ENCODE results near the gene CNFN.

The CNFN gene

DNA sequence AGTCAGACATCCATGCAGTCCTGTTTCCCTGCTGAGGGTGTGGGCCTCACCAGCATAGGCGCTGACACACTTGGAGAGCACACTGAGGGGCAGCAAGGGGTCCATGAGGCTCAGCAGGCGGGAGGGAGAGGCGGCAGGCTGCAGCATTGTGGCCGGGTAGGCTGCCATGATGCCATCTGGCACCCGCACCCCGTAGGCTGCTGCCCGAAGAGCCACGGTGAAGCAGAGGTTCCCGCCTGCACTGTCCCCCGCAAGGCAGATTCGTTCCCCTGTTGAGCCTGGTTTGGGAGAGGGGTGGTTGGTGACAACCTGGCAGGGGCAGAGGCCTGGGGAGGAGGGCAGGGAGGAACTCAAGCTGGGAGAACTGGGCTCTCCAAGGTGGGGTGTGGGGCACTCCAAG is 16.0 kb upstream of the CNFN start:
- in situ Hi-C loops (cut with HindIII; ENCODE audit: low sequenced_read_pairs), result no loop called here
- DNase-seq (ENCODE audit: low read depth, low spot score), result no peak
- no peak overlapping the region for H3K4me3 ChIP-seq (ENCODE audit: low read depth, low read length)
- TF ChIP-seq, protein P1, sequence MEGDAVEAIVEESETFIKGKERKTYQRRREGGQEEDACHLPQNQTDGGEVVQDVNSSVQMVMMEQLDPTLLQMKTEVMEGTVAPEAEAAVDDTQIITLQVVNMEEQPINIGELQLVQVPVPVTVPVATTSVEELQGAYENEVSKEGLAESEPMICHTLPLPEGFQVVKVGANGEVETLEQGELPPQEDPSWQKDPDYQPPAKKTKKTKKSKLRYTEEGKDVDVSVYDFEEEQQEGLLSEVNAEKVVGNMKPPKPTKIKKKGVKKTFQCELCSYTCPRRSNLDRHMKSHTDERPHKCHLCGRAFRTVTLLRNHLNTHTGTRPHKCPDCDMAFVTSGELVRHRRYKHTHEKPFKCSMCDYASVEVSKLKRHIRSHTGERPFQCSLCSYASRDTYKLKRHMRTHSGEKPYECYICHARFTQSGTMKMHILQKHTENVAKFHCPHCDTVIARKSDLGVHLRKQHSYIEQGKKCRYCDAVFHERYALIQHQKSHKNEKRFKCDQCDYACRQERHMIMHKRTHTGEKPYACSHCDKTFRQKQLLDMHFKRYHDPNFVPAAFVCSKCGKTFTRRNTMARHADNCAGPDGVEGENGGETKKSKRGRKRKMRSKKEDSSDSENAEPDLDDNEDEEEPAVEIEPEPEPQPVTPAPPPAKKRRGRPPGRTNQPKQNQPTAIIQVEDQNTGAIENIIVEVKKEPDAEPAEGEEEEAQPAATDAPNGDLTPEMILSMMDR (IDR thresholded peaks at IDR 0.05; ENCODE audit: low read depth, low read length), result no peak

DNA sequence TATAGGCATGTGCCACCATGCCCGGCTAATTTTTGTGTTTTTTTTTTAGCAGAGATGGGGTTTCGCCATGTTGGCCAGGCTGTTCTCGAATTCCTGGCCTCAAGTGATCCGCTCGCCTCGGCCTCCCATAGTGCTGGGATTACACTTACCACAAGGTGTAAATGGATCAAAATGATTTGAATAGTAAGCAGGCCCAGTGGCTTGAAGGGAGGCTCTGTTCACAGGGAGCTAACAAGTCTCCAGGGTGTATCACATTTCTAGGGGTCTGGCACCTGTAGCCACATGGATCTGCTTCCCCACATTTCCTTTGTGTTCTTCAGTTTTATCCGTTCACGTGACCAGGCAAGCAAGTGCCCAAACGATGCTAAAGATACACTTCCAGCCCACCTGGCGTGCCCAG is 13.5 kb upstream of the CNFN start:
- in situ Hi-C loops (cut with HindIII; ENCODE audit: low sequenced_read_pairs), result no loop called here
- DNase-seq (ENCODE audit: low read depth, low spot score), result no peak
- TF ChIP-seq, protein P1 (IDR thresholded peaks at IDR 0.05; ENCODE audit: low read depth, low read length), result no peak
- no peak overlapping the region for H3K4me3 ChIP-seq (ENCODE audit: low read depth, low read length)

DNA sequence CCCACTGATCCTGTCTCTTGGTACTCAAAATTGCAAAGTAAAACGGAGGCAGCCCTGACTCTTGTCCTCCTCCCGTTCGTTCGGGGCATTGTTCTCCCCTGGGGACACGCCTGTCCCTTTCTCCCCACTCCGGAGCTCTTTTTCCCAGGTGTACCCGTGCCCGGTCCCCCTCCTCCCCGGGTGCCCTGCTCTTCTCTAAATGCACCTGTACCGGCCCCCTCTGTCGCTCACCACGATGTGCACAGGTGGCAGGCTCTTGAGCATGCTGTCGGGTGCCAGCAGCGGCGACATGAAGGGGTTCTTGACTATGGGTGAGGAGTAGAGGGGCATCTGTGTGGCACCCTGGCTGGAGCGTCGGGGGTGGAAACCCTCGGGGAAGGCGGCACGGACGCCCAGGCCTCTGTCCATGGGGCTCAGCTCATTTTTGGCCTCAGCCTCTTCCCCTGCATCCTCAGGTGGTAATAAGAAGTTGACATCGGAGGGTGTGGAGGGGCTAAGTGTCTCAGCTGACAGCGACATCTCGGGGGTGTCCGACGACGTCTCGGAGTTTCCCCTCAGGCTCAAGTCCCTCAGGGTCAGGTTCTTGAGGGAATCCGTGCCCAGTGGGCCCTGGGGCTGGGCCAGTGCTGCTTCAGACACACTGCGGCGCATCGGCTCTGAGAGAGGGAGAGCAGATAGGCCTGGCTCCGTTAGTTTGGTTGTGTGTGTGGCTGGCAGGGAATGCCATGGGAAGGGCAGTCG is 12.4 kb upstream of the CNFN start:
- in situ Hi-C loops (cut with HindIII; ENCODE audit: low sequenced_read_pairs), result no loop called here
- TF ChIP-seq, protein P1 (IDR thresholded peaks at IDR 0.05; ENCODE audit: low read depth, low read length), result no peak
- H3K4me3 ChIP-seq (ENCODE audit: low read depth, low read length), result peak overlapping the region; percentile 46
- DNase-seq (ENCODE audit: low read depth, low spot score), result no peak

DNA sequence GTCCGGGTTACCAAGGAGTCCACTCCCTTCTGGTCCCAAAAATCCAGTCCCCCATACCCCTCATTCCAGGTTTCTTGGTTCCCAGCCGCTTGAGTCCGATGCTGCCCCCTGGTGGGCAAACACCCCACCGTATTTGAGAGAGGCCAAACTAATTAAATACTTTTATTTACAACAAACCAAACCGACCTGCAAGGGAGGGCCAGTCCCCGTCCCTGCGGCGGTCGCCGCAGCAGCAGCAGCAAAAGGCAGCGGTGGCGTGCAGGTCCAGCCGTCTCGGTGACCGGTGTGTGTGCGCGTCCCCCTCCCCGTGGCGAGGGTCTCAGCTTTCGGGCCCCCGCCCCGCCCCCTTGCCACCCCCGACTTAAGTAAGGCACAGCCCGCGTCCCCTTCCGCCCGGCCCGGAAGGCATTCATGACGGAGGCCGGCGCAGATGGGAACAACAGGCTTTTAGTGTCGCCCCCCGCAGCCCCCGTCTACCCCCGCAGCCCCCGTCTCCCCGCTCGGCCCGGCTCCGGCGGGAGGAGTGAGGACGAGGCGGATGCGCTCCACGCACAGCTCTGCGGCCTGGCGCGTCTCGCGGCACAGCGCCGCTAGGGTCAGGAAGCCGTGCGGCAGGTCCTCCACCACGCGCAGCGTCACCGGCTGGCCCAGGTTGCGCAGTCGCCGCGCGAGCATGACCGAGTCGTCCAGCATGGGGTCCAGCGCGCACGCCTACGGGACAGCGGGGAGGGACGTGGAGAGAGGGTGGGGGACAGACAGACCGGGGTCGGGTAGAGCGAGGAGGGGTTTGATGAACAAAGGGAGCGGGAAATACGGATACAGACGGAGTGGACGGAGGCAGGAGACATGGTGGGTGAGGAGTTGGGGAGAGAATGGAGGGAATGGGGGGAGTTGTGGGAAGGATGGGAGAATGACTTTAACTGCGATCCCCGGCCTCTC is 11.5 kb upstream of the CNFN start:
- in situ Hi-C loops (cut with HindIII; ENCODE audit: low sequenced_read_pairs), result no loop called here
- H3K4me3 ChIP-seq (ENCODE audit: low read depth, low read length), result peak overlapping the region; percentile 46
- TF ChIP-seq, protein P1 (IDR thresholded peaks at IDR 0.05; ENCODE audit: low read depth, low read length), result peak; percentile 91
- DNase-seq (ENCODE audit: low read depth, low spot score), result peak; percentile 75

DNA sequence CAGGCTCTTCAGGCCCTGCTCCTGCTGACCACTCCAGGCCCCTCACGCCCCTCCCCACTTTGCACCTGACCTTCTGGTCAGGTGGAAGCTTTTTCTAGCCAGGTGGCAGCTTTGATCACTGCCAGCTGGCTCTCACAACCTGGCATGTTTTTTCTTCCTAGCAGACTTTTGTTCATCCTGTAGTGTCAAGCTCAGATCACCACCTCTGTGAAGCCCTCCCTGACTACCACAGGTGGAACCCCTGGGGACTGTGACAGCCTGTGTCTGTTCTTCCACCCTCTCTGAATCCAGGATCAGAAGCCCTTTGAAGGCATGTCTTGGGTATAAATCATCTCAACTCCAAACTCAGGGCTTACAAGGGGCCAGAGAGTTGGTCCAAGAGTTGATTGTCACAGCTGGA is 10.3 kb upstream of the CNFN start:
- DNase-seq (ENCODE audit: low read depth, low spot score), result no peak
- H3K4me3 ChIP-seq (ENCODE audit: low read depth, low read length), result no peak overlapping the region
- in situ Hi-C loops (cut with HindIII; ENCODE audit: low sequenced_read_pairs), result no loop called here
- TF ChIP-seq, protein P1 (IDR thresholded peaks at IDR 0.05; ENCODE audit: low read depth, low read length), result no peak

DNA sequence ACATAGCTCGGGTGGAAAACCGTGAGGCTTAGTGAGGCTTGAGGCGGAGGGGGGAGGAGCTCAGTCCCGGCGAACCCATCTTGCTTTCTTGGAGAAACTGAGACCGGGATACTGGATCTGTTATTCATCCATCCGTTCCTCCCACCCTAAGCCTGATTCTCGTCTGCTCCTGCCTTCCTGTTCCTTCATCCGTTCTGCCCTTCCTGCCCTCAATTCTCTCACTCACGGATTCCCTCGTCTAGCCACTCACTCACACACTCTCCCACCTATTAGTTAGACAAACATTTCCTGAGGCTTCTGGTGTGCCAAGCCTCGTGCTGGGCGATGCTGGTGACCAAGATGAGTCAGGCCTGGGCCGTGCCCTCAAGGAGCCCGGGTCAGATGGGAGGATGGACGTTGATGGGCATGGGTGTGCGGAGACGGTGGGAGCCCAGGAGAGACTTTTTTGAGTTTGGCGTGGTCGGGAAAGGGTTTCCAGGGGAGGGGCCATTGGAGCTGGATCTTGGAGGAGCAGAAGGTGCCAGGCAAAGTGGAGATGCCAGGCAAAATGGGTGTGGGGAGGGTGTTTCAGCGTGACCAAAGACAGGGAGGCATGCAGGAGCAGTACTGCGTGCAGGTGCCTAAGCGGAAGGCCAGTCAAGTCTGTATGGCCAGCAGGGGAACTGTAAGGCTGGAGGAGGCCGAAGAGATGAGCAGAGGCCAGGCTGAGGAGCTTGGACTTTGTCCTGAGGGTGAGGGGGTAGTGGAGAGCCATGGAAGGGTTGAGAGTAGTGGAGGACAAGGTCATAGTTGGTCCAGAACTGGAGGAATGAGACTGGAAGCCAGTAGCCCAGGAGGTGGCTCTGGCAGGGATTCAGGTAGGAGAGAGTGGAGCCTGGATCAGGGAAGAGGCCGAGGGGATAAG is 7.4 kb upstream of the CNFN start:
- in situ Hi-C loops (cut with HindIII; ENCODE audit: low sequenced_read_pairs), result no loop called here
- peak overlapping the region; percentile 59 for H3K4me3 ChIP-seq (ENCODE audit: low read depth, low read length)
- TF ChIP-seq, protein P1 (IDR thresholded peaks at IDR 0.05; ENCODE audit: low read depth, low read length), result no peak
- DNase-seq (ENCODE audit: low read depth, low spot score), result no peak
